HG03565 (cell line): Measurements from ENCODE around the gene TIMM22.

Experiments used
- ATAC-seq: cut with Tn5 transposase; IDR thresholded peaks from one replicate; pipeline ENCODE4 v1.9.1; 2021; ENCODE audit warnings: mild to moderate bottlenecking, moderate library complexity; ENCODE audit not compliant: unreplicated experiment

The TIMM22 gene

DNA sequence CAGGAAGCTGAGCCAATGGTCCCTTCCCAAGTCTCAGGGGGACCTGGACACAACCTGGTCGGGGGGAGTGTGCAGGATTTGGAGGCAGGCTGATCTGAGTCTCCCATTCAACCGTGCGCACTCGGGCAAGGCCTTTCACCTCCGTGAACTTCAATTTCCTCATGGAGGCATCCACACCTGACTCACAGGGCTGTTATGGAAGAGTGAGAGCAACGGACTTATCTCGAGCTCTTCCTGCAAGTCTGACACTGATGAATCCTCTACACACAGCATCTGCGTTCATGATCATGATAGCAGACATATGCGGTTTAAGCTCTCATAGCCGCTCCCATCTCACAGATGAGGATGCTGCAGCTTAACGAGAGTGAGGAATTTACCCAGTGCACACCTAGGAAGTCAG, 21.6 kb downstream of the TIMM22 start:
- no peak for ATAC-seq

DNA sequence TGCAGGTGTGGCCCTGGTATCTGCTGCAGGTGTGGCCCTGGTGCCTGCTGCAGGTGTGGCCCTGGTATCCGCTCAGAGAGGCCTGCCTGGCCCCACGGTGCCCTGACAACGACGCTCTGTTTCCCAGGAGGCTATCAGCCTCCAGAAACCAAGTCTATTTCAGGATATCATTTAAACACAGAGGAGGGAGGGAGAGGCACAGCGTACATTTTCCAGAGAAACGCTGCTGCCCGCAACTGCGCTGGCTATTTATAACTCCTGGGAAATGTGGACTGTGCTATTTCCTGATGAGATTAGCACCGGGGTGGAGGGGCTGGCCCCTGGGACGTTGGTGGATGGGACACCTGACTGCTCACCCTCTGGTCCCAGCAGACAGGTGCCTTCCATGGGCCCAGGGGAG, 22.5 kb downstream of the TIMM22 start:
- ATAC-seq, result no peak

DNA sequence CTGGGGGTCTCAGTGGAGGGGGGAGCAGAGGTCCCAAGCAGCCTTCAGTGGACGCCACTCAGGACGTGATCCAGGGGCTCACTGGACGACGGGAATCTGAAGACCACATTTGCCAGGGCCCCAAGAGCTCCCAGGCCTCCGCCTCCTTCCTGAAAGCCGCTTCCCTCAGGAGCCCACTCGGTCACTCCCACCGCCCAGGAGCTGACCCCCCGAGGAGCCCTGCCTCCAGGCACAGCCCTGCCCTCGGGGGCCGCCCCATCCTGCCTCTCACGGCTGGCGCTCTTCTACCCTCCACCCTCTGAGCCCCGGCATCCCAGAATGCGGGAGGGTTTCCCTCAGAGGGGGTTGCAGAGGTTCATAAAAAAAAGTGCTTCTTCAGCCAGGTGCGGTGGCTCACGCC, 24.2 kb downstream of the TIMM22 start:
- no peak for ATAC-seq

DNA sequence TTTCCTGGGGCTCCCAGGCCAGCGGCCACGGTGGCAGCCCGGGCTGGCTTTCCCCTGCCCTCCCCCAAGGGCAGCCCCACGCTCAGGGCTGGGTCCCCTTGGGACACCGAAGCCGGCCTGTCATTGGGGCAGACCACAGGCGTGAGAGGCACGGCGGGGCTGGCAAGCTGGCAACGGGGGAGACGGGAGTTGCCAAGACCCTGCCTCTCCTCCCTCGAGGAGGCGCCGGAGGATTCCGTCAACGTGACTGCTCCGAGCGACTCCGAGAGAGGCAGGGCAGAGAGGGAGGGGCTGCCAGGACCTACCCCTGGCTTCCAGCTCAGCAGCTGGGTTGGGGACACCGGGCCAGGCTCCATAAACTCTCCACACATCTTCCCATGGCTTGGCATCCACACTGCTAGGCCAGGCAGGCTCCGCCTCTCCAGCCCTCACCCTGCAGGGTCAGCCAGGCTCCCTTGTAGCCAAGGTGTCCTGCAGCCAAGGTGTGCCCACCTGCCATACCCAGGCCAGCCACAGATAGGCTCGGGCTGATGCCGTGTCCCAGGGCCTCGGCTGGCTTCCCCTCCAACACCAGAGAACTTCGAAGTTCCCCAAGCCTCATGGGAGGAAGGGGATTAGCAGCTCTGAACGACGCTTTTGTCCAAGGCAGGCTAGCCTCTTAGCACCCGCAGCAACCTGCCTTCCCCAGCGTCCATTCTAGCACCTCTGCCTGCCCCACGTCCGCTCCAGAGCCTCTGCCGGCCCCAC, 25.5 kb downstream of the TIMM22 start:
- ATAC-seq, result no peak

DNA sequence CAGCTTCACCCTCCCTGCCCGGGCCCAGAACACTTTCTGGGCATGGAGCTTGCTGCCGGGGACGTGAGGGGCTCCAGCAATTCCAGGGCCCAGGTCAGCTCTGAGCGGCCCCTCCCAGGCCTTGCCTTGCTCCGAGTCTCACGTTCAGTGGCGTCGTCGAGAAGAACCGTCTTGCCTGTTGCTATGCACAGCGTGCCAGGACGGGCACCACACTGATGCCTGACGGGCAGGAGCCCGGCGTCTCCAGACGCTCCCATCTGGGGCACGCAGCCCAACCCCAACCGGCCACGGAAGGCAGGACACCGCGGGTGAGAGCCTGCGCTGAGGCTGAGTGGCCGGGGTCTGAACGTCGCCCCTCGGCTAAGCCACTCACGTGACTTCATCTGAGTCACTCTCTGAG, 27.1 kb downstream of the TIMM22 start:
- ATAC-seq, result no peak

DNA sequence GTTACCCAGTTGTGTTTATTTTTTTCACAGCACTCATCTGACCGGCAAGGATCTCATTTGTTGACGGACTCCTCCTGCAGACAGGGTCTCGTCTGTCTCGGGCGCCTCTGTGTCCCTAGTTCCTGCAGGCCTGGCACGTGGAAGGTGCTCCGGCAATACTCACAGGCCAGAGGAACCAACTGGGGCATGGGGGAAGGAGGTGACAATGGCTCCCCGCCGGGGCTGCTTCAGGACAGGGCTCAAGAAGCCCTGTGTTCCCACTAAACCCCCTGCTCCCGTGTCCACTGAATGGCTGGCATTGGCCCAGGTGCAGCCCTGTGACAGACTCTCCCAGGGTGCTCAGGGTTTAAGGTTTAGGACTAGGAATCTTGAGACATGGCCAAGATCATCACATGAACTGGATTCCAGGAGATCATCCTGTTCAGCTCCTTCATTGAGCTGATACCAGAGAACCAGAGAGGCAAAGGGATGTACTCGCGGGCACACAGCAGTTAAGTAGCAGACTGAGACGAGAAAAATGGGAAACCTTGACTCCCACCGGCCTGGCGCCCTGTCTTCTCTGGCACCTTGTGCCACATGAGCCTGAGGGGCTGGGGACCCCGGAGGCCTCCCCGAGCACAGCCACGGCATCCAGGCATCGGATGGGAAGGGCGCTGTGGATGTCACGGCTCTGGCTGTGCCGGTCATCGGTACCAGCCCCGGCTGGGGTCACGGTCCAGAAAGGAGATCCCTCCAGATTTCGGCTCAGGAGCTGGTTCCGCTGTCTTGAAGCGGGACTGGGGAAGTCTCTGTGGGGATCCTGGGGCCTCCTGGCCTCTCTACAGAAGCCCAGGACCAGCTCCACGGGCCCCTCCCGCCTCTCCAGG, 29.0 kb downstream of the TIMM22 start:
- ATAC-seq, result no peak

DNA sequence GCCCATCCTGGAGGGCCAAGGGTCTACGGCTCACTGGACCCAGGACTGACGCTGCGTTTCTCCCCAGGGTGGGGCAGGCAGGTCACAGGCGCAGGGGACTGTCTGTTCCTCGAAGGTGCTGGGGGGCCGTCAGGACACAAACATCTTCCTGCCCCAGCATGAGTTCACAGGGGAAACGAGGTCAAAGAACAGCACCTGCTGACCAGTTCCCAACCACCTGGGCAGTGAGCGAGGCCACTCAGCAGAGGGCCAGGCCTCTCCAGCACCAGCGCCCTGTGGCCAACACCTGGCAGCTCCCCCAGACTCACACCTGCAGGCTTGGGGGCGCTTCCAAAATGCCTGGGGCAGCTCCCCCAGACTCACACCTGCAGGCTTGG, 29.7 kb downstream of the TIMM22 start:
- ATAC-seq, result no peak

DNA sequence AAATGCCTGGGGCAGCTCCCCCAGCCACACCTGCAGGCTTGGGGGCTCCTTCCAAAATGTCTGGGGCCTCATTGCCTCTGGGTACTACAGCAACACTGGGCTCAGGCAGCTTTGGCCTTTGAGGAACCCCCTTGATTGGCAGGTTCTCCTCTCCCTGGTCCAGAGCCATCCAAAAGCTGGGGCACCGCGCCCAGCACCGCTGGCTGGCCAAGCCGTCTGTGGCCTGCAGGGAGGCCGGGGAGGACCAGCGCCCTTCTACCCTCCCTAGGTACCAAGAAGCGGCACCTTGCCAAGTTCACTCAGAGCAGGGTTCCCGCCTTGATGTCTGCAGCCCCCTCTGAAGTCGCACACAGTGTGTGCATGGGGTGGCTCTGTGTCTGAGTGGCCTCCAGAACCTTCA, 30.1 kb downstream of the TIMM22 start:
- no peak for ATAC-seq

DNA sequence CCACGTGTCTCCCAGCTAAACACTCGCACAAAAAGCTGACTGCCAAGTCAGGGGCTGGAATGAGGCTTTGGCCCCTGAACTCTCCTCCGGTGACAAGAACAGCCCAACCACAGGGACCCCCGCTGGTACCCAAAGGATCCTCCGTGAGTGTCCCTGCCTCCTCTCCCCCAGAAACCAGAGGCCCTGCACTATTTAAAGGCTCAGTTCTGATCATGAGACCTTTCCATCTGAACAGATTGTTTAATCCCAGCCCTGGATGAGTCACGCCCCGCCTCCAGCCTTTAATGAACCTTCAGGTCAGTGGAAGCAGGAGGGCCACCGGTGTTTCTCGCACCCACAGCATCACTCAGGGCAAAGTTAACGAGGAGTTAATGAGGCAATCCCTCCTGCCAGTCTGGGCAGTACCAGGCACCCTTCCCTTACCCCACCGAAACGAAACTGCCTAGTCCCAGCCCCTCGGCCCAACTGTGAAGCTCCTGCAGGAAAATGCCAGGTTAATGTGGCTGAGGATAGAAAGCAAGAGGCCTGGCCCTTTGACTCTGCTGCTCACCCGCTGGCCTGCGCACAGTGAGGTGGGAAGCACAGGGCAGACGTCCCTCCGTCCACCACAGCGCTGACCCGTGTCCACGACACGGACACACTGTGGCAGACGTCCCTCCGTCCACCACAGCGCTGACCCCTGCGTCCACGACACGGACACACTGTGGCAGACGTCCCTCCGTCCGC, 32.4 kb downstream of the TIMM22 start:
- no peak for ATAC-seq

DNA sequence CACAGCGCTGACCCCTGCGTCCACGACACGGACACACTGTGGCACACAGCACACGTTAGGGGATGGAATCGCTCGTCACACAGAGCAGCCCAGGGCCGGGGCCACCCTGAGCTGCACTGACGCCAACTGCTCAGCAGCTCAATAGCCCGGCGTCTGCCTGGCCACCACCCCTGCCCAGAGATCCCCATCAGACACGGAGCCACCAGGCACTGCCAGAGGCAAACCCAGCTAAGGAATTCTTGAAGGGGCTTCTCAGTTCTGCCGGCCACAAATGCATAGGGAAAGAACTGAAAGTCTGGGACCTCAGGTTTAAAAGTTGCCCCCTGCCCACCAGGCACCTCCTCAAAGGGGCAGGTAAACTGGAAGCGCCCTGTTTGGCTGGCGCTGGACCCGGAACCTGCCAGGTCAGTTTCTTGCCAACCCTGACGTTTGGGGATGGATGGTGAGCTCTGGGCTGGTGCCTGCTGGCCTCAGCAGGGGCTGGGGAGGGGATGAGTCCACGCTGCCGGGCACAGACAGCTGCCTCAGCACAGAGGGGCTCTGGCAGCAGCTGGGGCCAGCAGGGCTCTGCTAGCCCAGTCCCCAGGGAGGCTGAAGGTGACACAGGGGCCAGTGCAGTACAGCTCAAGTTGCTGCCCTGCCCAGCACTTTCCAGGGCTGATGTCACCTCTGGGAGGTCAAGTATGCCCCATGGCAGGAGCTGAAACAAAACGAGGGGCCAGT, 33.2 kb downstream of the TIMM22 start:
- no peak for ATAC-seq

DNA sequence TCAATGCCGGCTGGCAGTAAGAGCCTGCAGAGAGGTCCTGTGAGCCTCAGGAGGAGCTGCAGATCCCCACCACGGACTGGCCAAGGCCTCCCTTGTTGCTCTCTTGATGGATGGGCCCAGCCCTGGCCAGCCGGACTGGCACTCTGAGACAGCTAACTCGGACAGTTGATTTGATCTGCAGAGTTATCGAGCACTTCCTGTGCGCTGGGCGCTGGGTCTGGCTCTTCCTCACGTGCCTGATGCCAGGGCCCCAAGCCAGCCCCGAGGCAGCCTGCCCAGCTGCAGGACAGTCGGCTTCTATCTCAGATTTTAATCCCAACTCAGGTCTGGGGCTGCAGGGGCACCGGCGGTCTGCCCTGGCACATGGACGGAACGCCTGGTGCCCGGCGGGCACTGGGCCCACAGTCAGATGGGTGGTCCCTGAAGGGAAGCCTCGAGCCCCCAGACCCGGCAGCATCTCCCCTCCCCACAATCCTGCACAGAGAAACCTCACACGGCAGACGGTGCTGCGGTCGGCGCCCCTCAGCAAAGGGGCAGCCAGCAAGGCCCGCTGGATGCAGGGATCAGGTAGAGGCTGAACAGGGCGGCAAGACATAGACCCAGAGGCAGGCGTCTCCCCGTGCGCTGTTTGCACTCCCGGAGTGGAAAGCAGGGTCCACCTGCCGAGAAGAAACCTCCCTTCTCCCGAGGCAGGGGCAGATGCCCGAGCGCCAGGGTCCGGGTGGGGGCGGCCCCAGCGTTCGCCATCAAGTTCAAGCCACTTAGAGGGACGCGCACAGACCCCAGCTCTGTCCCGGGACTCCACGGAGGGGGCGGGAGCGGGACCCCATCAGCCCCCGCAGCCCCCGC, 34.0 kb downstream of the TIMM22 start:
- ATAC-seq, result no peak

DNA sequence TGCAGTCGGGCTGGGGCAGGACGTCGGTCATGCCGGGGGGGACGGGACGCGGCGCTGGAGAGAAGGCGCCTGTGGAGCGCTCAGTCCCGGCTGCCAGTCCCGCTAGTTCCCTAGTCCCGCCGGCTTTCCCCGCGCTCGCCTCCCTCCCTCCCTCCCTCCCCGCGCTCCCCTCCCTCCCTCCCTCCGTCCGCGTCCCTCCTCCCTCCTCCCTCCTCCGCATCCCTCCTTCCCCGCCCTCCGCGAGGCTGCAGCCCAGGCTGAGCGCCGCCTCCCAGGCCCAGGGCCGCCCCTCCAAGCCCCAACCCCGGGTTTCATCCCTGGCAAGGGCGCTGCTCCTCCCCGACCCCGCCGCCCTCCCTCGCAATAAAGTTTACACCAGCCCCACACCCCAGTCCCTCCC, 34.8 kb downstream of the TIMM22 start:
- no peak for ATAC-seq

DNA sequence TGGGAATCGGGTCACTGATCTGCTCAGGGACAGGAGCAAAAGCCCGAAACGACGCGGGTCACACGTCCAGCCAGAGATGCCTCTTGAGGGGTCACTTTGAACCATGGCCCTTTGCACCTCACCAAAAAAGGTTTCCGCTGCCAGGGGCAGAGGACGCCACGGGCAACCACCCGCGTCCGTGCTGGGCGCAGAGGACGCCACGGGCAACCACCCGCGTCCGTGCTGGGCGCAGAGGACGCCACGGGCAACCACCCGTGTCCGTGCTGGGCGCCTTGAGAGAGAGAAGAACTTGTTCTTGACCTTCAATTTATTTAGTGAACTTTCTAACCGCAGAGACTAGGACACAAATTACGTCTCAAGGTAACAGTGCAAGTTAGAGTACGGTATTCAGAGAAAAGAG, 35.5 kb downstream of the TIMM22 start:
- no peak for ATAC-seq

DNA sequence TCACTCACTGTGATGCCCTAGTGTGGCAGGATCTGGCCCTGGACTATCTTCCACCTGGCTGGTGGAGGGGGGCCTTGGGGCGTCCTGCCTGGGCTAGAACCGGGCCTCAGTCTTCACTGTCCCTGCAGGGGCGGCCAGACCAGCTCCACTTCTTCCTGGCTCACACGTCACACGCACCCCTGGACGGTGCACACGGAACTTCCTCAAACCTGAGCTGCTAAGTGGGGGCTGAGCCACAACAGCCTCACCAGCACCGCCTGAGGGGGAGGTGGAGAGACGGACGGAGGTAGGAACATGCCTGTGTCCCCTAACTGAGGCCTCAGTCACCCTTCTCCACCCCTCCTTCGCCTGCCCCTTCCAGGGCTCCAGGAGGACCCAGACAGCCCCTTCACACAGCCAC, 36.6 kb downstream of the TIMM22 start:
- ATAC-seq, result no peak

DNA sequence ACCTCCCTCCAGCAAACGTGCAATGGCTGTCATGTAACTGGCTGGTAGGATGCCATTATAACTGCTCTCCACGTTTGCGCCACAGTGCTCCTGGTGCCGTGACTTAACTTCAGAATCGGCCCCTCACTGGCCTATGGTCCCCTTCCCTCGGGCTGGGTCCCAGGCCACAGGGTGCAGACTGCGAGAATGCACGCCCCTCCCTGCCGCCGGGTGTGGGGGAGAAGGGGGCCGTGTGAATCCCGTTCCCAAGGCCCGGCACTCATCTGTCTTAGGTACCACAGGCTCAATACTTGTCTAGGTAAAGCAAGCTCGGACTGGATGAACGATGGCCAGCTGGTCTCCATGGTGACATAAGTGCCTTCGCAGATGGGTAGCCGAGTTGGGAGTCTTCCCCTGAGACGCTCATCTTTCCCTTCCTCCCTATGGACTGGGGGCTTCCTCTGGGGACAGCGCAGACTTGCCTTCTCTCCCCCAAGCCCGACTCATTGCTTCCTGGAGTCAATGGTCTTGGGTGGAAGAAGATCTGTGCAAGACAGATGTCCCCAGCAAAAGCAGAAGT, 37.8 kb downstream of the TIMM22 start:
- ATAC-seq, result no peak

DNA sequence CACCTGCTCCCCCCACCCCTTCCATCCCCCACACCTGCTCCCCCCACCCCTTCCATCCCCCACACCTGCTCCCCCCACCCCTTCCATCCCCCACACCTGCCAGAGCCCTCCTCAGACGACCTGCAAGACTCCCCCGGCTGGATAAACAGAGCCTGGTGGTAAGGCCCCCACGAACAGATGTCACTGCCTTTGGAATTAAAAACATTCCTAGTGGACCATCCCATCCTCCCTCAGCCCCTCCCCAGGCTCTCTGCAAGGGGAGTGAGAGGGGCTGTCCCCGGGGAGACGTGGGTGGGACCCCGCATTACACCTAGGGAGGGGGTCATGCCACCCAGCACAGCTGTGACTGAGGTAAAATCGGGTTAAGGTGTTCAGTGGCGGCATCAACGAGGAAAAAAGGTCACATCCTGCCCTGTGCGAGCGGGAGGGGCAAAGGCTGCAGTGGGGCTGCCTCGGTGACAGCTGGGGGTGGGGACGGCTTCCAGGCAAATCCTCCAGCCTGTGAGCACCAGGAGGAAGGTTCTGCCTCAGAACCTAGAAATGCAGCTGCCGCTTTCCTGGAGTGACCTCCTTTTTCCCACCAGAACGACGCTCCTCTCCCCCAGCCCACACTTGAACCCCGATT, 38.7 kb downstream of the TIMM22 start:
- no peak for ATAC-seq

DNA sequence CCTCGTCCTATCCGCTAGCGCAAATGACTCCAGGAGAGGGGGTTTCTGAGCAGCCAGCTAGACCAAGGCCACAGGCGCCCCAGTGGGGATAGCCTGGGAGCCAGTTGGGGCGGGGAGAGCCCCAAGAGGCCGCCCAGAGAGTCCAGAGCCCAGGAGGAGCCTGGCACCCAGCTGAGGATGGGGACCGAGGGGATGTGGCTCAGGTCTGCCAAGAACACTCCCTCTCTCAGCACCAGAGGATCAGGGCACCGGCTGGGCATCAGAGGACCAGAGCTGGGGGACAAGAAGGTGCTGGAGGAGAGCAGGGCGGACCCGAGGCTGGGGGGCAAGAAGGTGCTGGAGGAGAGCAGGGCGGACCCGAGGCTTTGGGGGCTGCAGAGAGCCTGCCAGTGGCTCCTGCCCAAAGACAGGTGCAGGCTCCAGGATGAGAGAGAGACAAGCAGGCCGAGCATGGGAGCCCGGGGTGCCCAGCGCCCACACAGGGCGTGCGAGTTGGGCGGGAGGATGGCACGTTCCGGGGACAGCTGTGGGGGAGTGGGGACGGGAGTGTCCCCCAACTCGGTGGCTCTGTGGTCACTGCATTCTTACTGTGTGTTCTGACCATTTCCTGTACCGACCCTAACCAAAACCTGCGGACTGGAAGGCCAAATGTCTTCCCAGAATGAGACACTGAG, 39.4 kb downstream of the TIMM22 start:
- ATAC-seq, result no peak

DNA sequence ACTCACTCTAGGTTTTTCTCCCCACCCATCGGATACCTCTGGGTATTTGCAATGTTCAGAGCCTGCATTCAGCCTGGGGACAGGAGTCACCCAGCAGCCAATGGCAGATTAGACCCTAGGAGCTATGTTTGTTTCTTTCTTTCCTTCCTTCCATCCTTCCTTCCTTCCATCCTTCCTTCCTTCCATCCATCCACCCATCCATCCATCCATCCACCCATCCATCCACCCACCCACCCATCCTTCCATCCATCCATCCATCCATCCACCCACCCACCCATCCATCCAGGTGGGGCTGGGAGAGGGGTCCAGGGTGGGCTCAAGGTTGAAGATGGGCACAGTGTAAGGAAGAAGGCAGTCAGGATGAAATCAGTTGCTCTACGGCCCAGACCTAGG, 39.9 kb downstream of the TIMM22 start:
- no peak for ATAC-seq
